GM21786 (cell line): ENCODE data around the gene SCP2.

Experiments
- ATAC-seq: cut with Tn5 transposase; IDR thresholded peaks from one replicate; pipeline ENCODE4 v1.9.1; 2021; ENCODE audit not compliant: unreplicated experiment

SCP2 gene

GRCh38 chr1:53094533-53094919 lies 167.4 kb downstream of the SCP2 start:
- ATAC-seq, result no peak
